GM11168 (cell line): ENCODE data around the gene IL12A.

ENCODE experiments used
- in situ Hi-C: fragments of 300-500 bp; cut with MboI; formaldehyde crosslinking; loops from one replicate; pipeline ENCODE4 v1.12.0; 2022; ENCODE audit warnings: low sequenced_read_pairs; ENCODE audit not compliant: unreplicated experiment

The IL12A gene

DNA sequence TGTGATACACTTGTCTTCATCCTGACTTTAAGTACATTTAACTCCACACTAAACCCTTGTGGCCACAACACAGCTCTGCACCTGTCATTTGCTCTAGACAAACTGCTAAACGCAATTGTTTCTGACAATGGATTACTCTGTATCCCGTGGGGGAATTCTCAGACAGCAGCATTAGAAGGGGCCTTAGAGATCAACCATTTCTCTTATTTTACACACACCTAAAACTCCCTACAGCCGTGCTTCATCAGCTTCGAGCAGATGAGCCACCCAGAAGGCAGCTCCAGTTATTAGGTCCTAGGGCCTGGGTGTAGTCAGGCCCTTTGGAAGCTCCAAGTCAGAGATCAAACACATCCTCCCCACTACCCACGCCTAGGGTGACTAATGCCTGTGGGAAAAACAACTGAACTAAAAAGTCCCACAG, 1.3 kb upstream of the IL12A start:
- in situ Hi-C loops: no loop called here

DNA sequence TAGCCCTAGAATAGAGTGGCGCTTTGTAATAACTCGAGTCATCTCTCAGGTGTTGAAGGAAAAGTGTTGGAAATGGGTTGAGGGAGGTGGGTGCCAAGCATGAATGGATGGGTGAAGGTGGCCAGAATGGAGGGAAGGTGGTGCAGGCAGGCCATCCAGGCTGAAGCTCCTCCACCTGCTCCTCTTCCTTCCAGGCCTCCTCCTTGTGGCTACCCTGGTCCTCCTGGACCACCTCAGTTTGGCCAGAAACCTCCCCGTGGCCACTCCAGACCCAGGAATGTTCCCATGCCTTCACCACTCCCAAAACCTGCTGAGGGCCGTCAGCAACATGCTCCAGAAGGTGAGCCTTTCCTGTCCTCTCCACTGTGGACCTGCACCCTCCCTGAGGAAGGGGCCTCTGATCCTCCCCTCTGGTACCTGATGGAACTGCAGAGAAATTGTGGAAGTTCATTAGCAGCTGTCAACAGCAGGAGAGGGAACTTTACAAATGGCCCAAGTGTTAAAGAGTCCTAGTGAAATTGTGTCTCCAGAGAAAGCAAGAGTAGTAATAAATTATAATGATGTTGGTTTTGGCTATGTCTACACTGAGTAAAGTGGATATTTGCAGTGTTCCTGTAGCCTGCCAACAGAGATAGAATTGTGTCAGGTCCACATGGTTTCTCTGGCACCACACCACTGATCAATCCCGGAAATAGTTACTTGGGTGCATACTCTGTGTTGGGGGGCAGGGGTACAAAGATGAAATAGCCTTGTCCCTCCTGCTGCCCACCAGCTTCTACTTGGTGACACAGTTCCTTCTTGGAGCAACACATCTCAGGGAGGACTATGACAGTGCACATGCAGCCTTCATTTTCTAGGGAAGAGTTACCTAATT, 1.6 kb downstream of the IL12A start:
- in situ Hi-C loops: no loop called here

DNA sequence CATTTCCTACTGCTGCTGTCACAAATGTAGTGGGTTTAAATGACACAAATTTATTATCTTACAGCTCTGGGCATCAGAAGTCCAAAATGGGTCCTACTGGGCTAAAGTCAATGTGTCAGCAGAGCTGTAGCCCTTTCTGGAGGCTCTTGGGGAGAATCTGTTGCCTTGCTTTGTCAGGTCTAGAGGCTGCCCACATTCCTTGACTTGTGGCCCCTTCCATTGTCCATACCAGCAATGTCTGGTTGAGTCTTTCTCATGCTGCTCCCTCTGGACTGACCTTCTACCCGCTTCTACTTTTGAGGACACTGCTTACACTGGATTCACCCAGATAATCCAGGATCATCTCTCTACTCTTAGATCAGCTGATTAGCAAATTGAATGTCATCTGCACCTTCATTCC, 3.0 kb downstream of the IL12A start:
- in situ Hi-C loops: no loop called here

DNA sequence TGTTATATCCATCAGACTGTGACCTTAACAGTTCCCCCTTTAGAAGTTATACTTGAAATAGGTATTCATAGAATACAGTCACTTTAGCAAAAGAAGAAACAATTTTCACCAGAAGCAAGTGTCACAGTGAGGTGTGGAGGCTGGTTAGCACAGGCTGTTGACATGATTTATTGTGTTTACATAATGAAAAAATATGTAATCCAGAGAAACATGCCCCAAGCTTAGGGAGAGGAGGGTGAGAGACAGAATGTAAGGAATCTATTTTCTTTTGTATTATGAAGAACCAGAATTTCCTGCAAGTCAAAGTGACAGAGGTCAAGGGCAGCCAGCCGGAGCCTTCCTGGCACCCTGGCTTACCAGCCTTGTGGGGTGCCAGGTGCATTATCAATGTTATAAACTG, 4.0 kb downstream of the IL12A start:
- in situ Hi-C loops: no loop called here

DNA sequence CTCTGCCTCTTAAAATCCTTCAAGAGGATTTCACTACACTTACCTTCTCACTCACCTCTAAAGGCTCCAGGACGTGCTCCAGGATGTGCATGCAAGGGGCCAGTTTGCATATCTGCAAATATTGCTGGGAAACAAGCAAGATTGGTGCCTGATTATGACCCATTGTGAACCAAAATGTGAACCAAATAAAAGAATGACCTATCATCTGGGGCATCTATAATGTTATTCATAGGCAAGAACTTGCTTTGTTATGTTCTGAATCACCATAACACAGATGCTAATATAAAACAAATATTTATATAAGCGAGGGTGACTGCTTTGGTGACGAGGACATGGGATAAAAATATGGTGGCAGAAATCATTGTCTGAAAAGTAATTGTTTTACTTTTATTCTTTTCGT, 5.5 kb downstream of the IL12A start:
- in situ Hi-C loops: no loop called here

DNA sequence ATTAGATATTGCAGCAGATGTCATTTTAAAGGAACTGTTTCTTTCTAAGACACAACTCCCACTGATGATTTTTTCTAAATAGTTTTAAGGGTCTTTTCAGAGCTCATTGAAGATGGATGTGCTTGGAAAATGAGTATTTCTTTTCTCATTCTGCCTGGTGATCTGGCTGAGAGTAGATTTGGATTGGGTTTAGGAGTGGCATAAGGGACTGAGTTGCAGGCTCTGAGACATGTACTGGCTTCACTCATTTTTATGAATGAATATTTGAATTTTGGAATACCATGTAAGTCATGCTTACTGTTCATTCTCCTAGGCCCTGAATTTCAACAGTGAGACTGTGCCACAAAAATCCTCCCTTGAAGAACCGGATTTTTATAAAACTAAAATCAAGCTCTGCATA, 6.5 kb downstream of the IL12A start:
- in situ Hi-C loops: no loop called here

DNA sequence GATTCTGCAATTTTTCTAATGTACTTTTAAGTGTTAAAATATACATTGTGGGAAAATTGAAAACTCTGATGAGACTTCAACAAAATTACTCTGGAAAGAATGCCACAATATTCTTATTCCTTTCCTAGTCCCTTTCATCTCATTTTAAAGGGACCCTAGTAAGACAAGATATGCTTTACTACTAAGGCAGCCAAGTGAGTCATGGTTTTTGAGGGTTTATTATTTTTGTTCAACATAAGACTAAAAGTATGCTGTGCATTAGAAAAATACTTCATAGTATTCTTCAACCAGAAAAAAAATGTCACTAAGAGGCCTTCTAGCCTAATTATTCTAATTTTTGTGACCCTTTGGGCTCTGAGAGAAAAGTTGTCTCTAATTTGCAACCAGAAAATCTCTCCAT, 7.4 kb downstream of the IL12A start:
- in situ Hi-C loops: no loop called here

DNA sequence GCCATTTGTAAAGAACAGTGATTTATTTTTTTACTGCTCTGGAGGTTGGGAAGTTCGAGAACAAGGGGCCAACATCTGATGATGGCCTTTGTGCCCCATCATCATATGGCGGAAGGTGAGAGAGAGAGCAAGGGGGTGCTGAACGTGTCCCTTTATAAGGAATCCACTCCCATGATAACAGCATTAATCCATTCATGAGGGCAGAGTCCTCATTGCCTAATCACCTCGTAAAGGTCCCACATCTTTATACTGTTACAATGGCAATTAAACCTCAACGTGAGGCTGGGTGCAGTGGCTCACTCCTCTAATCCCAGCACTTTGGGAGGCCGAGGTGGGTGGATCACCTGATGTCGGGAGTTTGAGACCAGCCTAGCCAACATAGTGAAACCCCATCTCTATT, 8.3 kb downstream of the IL12A start:
- in situ Hi-C loops: no loop called here

DNA sequence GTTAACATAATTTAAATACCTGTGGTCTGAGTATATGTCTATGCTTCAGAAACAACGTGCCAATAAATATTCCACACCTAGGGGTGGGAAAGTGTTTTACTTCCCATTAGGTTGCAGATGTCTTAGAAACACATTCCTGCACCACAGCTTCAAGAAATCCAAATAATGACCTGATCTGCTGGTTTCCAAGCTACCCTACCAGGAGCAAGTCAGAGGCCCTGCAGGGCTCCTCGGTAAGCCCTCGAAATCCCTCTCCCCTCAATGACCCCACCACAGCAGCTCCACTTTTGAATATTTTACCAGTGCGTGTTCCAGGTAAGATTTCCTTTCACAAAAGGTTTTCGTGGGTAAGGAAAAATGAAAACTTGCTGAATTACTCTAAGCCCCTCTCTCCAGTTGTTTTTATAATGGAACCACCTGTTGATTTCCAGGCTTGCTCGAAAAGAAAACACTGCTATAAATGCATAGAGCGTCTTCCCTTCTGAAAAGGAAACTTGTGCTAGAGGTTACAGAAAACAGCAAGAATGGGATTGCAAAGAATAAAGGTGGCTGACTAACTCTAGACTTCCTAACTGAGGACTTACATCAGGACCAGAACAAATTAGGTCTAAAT, 12.6 kb downstream of the IL12A start:
- in situ Hi-C loops: loop anchor here (5.0 kb wide), 1 partner anchor 119 kb away; no protein-coding TSS in a partner anchor

DNA sequence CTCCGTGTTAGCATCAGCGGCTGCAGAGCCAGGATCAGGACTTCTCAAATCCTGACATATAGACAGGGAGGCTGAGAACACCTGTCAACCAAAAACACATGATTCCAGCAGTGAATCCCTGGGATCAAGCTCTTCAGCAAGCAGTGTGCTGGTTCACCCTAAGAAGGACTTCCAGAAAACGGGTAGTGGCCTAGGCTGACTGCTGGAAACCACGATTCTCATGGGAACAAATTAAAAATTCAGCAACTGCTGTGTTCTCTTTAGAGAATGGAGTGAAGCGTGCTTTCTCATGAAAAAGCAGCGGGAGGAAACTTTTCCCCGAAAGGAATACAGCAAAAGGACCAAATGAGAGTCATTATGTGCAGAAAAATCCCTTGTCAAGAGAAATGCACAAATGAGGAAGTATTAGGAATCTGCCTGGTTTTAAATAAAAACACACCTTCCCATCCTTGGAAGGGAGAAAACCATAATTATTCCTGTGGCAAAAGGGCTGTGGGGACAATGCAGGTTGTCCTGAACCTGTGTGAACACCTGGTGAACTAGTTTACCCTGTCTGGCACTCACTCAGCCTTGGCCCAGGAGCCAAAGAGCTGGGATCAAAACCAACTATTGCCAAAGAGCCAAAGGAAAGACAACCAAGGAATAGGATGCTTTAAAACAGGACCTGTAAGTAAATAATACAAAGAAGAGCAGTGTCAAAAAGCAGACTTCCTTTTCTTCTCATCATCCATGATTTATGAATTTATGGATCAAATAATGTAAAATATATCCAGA, 13.4 kb downstream of the IL12A start:
- in situ Hi-C loops: loop anchor here (5.0 kb wide), 1 partner anchor 120 kb away; no protein-coding TSS in a partner anchor

DNA sequence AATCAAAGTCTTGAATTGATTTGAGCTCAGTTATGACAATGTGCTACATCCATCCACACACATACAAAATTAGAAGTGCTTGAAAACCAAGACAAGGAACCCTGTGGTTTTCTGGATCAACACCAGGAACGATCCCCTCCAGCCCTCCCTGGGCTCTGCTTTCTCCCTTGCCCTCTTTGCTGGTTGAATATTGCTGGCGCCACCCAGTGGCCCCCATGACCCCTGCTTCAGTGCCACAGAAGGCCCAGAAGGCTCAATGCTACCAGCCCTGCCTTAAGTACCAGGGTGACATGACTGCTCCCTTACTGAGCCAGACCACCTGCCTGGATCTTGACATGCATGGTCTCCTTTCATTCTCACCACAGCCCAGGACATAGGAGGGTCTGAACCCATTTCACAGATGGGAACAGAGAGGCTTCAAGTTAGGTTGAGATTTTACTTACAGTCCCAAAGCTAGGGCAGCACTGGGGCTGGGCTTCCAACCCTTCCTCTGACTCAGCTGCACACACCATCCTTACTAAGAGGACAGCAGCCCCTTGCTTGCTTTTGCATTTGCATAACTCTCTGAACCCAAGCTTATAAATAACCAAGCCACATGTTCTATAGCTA, 15.0 kb downstream of the IL12A start:
- in situ Hi-C loops: loop anchor here (5.0 kb wide), 1 partner anchor 121 kb away; no protein-coding TSS in a partner anchor

DNA sequence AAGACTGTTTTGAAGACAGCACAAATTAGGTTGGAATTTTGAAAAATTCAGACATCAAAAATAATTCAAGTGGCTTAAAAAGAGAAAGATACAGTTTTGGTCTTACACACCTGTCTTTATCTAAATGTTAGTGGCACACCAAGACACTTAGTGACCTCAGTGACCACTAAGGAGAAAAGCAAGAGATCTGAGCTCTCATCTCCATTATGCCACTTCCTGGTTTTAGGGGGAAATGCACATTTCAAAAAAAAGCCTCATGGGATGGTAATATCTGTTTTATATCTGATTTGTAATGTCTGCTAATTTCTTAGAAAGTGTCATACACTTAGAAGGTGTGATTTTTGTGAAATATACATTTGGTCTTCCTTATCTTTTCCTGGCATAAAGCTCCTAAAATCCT, 16.4 kb downstream of the IL12A start:
- in situ Hi-C loops: no loop called here

DNA sequence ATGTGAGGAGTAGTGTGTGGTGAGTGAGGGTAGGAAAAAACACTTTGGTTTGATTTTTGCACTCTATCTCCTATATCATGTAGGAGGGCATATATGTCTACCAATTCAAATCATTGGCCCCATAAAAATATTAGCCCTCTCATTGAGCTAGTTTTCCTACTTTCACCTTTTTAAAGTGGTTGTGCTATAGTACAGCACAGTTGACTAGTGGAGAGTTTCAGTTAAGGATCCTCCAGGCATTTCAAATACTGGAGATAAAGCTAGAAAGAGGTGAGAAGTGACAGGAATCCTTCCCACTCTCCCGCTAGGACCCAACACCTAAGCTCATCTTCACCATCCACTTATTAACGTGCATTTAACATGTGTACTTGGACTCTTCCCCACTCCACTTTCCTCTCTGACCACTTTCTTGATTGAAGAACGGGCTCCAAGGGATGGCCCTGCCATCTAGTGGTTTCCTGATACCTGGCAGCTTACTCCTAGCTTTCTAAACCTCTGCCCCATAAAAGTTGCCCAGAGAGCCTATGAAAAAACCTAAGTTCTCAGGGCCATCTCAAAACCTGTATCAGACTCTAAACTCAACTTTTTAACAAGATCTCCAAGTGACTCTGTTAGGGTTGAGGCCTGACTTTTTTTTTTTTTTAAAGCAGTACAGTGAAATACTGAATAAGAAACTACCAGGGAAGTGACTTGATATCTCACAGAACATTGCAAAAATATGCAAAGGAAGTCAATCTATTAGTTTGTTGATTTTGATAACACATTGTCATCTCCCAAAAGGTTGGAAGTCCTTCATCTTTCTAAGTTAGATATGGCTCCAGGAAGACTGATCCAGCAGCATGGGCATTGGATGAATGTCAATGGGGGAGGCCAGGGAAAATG, 17.9 kb downstream of the IL12A start:
- in situ Hi-C loops: no loop called here

DNA sequence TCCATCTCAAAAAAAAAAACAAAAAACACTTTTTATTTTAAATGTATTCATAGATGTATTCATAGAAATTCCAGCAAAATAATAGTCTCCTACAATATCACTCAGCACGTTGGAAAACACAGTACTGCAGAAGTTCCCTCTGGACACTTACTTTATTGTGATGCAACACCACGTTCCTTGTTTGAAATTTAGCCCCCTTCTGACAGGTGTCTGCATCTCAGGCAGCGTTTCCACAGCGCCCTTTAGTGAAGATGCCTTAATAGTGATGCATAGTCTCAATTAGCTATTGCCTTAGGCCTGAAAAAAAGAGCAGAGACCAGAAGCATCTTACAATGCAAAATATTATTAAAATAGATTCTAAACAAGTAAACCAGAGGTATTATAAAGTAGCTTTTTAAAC, 20.3 kb downstream of the IL12A start:
- in situ Hi-C loops: no loop called here

DNA sequence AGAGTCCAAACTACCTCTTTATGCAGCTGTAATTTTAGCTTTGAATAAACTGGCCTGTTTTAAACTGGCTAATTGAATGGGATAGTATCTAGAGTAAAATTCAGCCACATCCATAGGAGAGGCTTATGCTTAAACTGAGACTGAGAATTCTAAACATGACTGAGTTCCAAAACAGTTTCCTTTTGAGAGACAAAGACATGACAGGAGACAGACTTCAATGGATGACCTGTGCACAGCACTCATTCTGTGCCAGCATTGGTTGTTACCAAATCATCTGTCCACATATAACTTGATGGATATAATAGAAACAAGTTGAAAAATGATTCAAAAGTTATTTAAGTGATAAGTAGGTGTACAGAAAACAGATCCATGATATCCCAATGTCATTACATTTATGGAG, 20.9 kb downstream of the IL12A start:
- in situ Hi-C loops: no loop called here

DNA sequence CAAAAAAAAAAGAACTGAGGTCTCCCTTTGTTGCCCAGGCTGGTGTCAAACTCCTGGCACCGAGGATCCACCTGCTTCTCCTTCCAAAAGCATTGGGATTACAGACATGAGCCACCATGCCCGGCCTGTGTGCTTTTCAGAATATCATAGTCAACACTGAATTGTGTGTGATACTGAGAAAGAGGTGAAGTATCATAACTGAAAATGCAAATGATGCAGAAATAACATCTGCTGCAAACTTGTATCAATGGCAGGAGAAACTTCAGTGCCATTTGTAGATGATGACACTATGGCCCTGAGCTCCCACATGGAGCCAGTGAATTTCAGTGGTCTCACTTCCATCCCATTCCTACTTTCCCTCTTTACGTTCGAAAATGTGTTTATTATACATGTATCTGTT, 21.9 kb downstream of the IL12A start:
- in situ Hi-C loops: no loop called here

DNA sequence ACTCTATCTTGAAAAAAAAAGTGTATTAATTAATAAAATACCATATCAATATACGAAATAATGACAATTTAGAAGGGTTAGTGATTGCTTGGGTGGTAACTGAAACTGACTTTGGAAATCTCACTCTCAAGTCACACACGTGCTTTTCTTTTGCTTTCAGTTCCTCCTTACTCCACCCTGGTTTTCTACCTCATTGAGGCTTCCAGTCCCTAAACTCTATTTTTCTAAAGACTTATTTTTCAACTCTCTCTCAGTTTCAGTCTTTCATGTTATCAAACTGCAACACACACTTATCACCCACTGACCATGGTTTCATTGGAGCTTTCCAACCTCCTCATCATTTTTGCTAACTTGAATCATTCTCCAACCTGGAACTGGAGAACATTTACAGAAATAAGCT, 23.5 kb downstream of the IL12A start:
- in situ Hi-C loops: no loop called here

DNA sequence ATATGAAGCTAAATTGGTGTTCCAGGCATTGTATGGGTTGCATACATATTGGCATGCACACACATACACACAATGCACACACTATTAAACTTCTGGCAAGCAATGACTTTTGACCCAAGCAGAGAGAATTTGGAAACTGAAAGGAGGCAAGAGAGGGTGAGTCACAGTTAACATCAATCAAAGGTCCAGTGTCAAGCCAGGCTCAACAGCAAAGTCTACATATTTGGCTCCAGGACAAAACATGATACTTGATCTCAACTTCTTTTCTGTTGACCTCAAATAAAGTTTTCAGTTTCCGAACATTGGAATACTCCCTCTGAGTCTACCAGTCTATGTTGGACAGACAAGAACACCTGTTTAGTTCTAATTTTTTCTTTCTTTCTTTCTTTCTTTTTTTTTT, 28.3 kb downstream of the IL12A start:
- in situ Hi-C loops: no loop called here

DNA sequence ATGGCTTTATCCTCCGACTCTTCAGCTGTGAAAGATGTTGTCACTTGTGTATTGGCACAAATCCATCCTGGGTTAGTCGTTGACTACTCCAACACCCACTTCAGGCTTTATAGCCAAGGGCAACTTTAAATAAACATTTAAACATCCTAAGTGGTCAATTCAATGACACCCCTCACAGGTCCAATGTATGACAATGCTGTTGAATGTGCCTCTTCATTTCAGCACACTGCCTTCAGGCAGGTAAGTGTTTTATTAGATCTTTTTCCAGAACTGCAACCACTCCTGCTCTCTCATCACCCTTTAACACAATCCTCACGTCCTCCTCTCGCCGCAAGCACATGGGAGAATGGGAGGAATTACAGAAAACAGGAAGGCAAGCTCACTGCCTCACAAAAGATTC, 30.3 kb downstream of the IL12A start:
- in situ Hi-C loops: no loop called here
